ENCODE results near the gene IL20. TPM values are rescaled to one million over a fixed set of nuclear protein-coding genes. Genes with fewer than 3 reads are reported as not detected.

IL20 gene
- total RNA-seq, 1 experiment from 2014 or later = not detected

DNA sequence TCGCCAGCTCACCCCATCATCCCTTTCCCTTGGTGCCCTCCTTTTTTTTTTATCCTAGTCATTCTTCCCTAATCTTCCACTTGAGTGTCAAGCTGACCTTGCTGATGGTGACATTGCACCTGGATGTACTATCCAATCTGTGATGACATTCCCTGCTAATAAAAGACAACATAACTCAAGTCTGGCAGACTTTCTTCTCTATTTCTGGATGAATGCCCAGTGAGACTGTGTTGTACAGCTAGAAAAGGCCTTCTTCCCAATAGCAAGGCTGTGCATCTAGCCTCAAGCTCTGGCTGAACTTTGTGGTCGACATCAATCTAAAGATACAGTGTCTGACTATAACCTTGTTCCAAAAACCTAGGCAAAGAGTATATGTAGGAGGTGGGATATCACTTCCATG is 38.3 kb downstream of the IL20 start:
- H3K9me3 ChIP-seq (ENCODE audit: control insufficient read depth, insufficient read depth, low read depth, low read length) = no peaks in the 10 kb centered on the region
- no peaks in the 10 kb centered on the region for H3K36me3 ChIP-seq (ENCODE audit: control insufficient read depth, insufficient read depth, low read length)
- H3K27ac ChIP-seq (ENCODE audit: low read length) = no peak overlapping the region
- peaks cover 5% of the 10 kb centered on the region for H3K27me3 ChIP-seq (ENCODE audit: control insufficient read depth, insufficient read depth, low read length)
- CTCF ChIA-PET = no interaction called here
- intact Hi-C loops (cut with micrococcal nuclease; ENCODE audit: unreplicated experiment) (no loop called here), in situ Hi-C loops (cut with HindIII; ENCODE audit: low pct_unique_long_range_greater_than_20kb, low sequenced_read_pairs) (no loop called here)
- DNase-seq (ENCODE audit: low read depth, low spot score) (no peak), ATAC-seq (no peak)
- BruUV-seq (replicated peaks) = no TSS peak
- POLR2A ChIA-PET = no interaction called here
- H3K4me1 ChIP-seq (ENCODE audit: control insufficient read depth, insufficient read depth, low read length) = no peaks in the 10 kb centered on the region
- TF ChIP-seq, protein P1, sequence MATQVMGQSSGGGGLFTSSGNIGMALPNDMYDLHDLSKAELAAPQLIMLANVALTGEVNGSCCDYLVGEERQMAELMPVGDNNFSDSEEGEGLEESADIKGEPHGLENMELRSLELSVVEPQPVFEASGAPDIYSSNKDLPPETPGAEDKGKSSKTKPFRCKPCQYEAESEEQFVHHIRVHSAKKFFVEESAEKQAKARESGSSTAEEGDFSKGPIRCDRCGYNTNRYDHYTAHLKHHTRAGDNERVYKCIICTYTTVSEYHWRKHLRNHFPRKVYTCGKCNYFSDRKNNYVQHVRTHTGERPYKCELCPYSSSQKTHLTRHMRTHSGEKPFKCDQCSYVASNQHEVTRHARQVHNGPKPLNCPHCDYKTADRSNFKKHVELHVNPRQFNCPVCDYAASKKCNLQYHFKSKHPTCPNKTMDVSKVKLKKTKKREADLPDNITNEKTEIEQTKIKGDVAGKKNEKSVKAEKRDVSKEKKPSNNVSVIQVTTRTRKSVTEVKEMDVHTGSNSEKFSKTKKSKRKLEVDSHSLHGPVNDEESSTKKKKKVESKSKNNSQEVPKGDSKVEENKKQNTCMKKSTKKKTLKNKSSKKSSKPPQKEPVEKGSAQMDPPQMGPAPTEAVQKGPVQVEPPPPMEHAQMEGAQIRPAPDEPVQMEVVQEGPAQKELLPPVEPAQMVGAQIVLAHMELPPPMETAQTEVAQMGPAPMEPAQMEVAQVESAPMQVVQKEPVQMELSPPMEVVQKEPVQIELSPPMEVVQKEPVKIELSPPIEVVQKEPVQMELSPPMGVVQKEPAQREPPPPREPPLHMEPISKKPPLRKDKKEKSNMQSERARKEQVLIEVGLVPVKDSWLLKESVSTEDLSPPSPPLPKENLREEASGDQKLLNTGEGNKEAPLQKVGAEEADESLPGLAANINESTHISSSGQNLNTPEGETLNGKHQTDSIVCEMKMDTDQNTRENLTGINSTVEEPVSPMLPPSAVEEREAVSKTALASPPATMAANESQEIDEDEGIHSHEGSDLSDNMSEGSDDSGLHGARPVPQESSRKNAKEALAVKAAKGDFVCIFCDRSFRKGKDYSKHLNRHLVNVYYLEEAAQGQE (IDR thresholded peaks at IDR 0.05; ENCODE audit: insufficient read depth in 1 of 2, low read depth in 2 of 2, low read length in 1 of 2) = no peak
- TF ChIP-seq TCF7L2 (IDR thresholded peaks at IDR 0.05; ENCODE audit: low read depth, low read length) = no peak
- no peak for TF ChIP-seq SIN3A (IDR thresholded peaks at IDR 0.05; ENCODE audit: borderline replicate concordance, insufficient read depth, low read depth, low read length)
- no peak for TF ChIP-seq POLR2AphosphoS5 (IDR thresholded peaks at IDR 0.05; ENCODE audit: low read depth, low read length)
- TF ChIP-seq, protein P2, sequence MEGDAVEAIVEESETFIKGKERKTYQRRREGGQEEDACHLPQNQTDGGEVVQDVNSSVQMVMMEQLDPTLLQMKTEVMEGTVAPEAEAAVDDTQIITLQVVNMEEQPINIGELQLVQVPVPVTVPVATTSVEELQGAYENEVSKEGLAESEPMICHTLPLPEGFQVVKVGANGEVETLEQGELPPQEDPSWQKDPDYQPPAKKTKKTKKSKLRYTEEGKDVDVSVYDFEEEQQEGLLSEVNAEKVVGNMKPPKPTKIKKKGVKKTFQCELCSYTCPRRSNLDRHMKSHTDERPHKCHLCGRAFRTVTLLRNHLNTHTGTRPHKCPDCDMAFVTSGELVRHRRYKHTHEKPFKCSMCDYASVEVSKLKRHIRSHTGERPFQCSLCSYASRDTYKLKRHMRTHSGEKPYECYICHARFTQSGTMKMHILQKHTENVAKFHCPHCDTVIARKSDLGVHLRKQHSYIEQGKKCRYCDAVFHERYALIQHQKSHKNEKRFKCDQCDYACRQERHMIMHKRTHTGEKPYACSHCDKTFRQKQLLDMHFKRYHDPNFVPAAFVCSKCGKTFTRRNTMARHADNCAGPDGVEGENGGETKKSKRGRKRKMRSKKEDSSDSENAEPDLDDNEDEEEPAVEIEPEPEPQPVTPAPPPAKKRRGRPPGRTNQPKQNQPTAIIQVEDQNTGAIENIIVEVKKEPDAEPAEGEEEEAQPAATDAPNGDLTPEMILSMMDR (IDR thresholded peaks at IDR 0.05) = no peak
- no peak overlapping the region for H3K4me3 ChIP-seq (ENCODE audit: low read depth in 2 of 2, low read length in 2 of 2)

GRCh38 chr1:206904423-206905142 is 39.2 kb downstream of the IL20 start:
- Histone ChIP-seq H3K9me3 (ENCODE audit: control insufficient read depth, insufficient read depth, low read depth, low read length) (no peaks in the 10 kb centered on the region), H3K4me3 (ENCODE audit: low read depth in 2 of 2, low read length in 2 of 2) (no peak overlapping the region), H3K27me3 (ENCODE audit: control insufficient read depth, insufficient read depth, low read length) (peaks cover 10% of the 10 kb centered on the region), H3K36me3 (ENCODE audit: control insufficient read depth, insufficient read depth, low read length) (no peaks in the 10 kb centered on the region), H3K27ac (ENCODE audit: low read length) (no peak overlapping the region), H3K4me1 (ENCODE audit: control insufficient read depth, insufficient read depth, low read length) (no peaks in the 10 kb centered on the region)
- DNase-seq (ENCODE audit: low read depth, low spot score) (no peak), ATAC-seq (no peak)
- intact Hi-C loops (cut with micrococcal nuclease; ENCODE audit: unreplicated experiment) = no loop called here
- TF ChIP-seq, protein P2 (IDR thresholded peaks at IDR 0.05) = no peak
- TF ChIP-seq, protein P1 (IDR thresholded peaks at IDR 0.05; ENCODE audit: insufficient read depth in 1 of 2, low read depth in 2 of 2, low read length in 1 of 2) = no peak
- TF ChIP-seq POLR2AphosphoS5 (IDR thresholded peaks at IDR 0.05; ENCODE audit: low read depth, low read length) (no peak), TCF7L2 (IDR thresholded peaks at IDR 0.05; ENCODE audit: low read depth, low read length) (no peak), SIN3A (IDR thresholded peaks at IDR 0.05; ENCODE audit: borderline replicate concordance, insufficient read depth, low read depth, low read length) (no peak)
- ChIA-PET CTCF (no interaction called here), POLR2A (no interaction called here)
- in situ Hi-C loops (cut with HindIII; ENCODE audit: low pct_unique_long_range_greater_than_20kb, low sequenced_read_pairs) = no loop called here
- BruUV-seq (replicated peaks) = no TSS peak
